Coronary artery (tissue), 2 donors: ENCODE data around the gene TNKS1BP1.

Experiments used
- DNase-seq: peaks from one replicate; pipeline ENCODE4 v3.0.0-alpha.2; 2017; ENCODE audit warnings: low spot score
- H3K27ac ChIP-seq, 2 donors: fragments of 200-600 bp; sonication (generic); one replicate each; pipeline ENCODE4 v1.5.1; 2016 to 2019
- H3K4me3 ChIP-seq: fragments of 200-600 bp; sonication (generic); 2 replicates; pipeline ENCODE4 v1.5.1; 2016; ENCODE audit warnings: mild to moderate bottlenecking, moderate library complexity
- TF ChIP-seq, protein P1 (sequence below): fragments of 200-600 bp; sonication (generic); IDR thresholded peaks from one replicate; pipeline ENCODE4 v1.5.1; 2019; ENCODE audit warnings: antibody characterized with exemption

TNKS1BP1 gene

DNA sequence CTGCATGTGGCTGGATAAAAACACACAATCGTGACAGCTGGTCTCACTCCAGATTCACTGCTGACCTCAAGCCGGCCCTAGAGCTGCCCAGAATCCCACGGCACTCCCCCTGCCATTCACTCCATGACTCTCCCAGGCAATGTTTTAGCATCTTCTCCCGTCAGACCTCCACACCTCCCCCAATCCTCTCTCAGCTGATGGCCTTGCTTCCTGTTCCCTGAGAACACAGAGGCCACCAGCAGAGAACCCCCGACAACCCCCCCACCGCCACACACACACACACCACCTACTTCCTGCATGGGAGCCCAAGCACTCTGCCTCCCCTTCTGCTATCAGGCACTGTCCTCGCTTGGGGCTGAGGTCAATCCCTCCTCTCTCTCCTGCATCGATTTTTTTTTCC, 9.3 kb downstream of the TNKS1BP1 start:
- TF ChIP-seq, protein P1, sequence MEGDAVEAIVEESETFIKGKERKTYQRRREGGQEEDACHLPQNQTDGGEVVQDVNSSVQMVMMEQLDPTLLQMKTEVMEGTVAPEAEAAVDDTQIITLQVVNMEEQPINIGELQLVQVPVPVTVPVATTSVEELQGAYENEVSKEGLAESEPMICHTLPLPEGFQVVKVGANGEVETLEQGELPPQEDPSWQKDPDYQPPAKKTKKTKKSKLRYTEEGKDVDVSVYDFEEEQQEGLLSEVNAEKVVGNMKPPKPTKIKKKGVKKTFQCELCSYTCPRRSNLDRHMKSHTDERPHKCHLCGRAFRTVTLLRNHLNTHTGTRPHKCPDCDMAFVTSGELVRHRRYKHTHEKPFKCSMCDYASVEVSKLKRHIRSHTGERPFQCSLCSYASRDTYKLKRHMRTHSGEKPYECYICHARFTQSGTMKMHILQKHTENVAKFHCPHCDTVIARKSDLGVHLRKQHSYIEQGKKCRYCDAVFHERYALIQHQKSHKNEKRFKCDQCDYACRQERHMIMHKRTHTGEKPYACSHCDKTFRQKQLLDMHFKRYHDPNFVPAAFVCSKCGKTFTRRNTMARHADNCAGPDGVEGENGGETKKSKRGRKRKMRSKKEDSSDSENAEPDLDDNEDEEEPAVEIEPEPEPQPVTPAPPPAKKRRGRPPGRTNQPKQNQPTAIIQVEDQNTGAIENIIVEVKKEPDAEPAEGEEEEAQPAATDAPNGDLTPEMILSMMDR: no peak
- peak overlapping the region; percentile 17 for H3K4me3 ChIP-seq
- H3K27ac ChIP-seq: peak overlapping the region in 1 of 2 donors; percentile 65
- no peak for DNase-seq

DNA sequence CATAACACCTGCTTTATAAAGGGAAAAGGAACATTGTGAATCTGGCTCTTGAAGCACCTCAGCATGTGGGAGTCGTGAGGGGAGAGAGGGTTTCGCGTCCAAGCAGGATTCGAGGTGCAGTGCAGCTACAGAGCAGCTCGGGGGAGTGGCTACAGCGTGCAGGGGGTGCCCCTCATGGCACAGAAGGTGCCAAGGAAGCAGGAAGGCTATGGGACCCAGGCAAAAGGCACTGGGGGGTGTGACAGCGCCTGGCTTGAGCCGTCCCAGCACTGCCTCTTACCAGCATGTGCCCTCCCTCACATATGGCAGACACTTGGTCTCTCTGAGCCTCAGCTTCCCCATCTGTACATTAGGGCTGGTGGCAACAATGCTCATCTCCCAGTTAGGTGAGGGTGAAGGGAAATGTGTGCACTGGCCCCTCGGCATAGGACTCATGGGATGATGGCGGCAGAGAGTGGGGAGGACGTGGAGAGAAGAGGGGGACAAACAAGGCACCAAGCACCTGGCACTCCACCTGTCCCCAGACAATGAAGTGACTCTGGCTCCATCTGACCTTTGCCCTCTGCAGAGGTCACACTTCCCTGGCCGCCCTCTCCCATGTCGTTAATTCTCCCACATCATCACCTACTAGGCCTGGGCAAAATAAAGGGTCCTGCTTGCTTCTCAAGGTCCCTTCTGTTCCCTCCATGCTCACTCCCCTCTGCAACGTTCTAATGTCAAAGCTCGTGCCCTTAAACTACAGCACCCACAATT, 10.4 kb downstream of the TNKS1BP1 start:
- TF ChIP-seq, protein P1: no peak
- H3K27ac ChIP-seq: peak overlapping the region in 1 of 2 donors; percentile 99
- DNase-seq: no peak
- no peak overlapping the region for H3K4me3 ChIP-seq

DNA sequence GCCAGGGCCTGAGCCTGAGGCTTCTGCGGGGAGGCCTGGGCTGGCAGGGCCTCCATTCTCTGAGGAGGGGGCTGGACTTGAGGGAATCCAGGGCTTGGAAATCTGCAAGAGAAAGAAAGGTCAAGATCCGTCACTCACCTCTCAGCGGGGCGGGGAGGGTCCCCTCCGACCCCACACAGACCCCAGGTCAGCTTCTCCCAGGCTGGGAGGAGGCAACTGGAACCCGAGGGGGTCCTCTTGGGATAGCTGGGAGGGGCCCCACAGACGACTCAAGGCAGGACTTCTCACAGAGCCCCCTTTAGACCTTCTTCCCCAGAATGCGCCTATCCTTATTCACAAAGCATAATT, 11.0 kb downstream of the TNKS1BP1 start:
- TF ChIP-seq, protein P1: no peak

DNA sequence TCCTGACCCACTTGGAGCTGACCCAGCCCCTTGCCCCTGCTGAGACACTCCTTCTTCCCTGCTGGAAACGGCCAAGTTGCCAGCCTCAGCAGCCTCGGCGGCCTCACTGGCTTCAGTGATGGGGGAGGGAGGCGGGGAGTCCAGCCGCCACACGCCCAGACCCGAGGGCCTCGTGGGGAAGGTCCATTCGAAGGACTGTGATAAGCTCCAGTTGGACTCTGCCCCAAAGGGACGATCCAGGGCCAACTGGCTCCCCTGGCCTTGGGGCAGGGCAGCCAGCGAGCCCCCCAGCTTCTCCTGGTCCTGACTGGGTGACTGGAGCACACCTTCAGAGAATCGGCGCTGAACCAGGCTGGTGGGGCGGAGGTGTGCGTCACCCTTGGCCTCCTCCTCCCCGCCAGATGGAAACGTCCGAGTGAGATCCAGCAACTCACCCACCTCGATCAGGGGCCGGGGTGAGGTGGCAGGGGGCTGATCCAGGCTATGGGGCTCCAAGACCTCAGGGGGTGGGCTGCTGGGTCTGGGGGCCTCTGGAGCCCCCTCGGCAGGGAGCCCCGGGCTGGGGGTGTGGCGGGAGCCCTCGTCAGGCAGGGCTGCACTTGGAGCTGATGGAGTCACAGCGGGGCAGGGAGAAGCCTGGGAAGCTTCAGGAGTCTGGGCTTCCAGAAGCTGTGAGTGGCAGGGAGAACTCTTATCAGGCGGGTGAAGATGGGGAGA, 11.5 kb downstream of the TNKS1BP1 start:
- peak overlapping the region; percentile 86 to 99 for H3K27ac ChIP-seq
- H3K4me3 ChIP-seq: no peak overlapping the region
- DNase-seq: no peak
- TF ChIP-seq, protein P1: no peak

More for the DNA sequence above, 11.0 kb downstream of the TNKS1BP1 start:
- Histone ChIP-seq H3K4me3 (no peak overlapping the region), H3K27ac (peak overlapping the region; percentile 86 to 99)
- no peak for DNase-seq

DNA sequence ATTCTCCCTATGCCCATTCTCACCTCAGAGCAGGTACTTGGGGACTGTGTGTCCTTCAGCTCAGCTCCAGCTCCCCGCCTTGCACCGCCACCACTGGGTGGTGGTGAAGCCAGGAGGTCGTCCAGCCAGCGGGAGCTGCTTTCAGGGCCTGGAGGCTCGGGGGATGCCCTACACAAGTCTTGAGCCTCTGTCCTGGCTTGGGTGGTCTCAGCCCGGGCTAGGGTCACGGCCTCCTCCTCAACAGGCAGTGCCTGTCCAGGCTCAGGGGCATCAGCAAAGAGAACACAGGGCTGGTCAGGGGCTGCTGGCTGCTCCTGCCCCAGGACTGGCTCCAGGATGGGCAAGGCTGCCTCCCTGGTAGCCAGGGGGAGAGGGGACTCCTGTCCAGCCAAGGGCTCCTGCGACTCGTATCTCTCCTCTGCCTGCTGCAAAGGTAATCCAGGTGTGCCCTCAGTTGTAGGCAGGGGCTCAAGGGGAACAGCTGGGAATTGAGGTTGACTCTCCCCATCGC, 12.2 kb downstream of the TNKS1BP1 start:
- TF ChIP-seq, protein P1: no peak
- Histone ChIP-seq H3K4me3 (peak overlapping the region; percentile 86), H3K27ac (peak overlapping the region; percentile 86 to 99)
- no peak for DNase-seq

DNA sequence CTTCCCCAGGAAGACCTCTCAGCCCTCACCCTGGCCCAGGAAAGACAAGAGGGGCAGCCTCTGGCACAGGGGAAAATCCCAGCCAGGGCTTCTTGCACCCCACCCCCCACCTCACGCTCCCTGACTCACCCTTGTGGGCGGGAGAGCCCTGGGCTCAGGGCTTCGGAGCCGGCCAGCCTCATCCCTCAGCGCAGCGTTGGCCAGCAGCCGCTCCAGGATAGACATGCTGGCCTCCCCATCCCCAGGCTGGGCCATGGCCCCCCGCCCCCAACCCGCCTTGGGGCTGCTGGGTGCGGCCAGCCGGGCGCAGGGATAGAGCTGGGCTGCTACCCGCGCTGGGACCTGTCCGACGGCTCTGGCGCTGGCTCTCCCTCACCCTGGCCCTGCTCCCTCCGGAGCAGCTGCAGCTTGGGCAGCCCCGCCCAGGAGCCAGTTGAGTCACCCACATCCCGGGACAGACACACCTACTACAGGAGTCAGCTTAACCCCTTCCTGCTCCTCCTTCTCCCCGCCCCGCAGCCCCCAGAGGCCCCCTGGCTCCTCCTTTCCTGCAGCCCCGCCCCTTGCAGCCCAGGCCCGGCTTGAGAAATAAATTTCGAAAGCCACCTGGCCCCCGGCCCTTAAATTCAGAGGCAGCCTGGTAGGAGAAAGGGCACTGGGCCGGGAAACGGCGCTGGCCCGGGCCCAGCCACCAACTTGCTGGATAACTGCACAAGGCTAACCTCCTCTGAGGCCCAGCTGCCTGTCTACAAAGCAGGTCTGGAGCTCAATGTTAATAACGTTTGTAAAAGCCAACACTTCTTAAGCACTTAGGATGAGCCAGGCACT, 13.4 kb downstream of the TNKS1BP1 start:
- DNase-seq: peak; percentile 98
- TF ChIP-seq, protein P1: no peak

More for the DNA sequence above, 13.4 kb downstream of the TNKS1BP1 start:
- Histone ChIP-seq H3K27ac (peak overlapping the region; percentile 86 to 99), H3K4me3 (peak overlapping the region; percentile 86)
